HG03378 (cell line): ENCODE results near the gene CERKL.

ENCODE experiments used
- ATAC-seq: cut with Tn5 transposase; IDR thresholded peaks from one replicate; pipeline ENCODE4 v1.9.1; 2021; ENCODE audit warnings: mild to moderate bottlenecking, moderate library complexity; ENCODE audit not compliant: unreplicated experiment

The CERKL gene

GRCh38 chr2:181678861-181679543 lies 22.1 kb upstream of the CERKL start:
- no peak for ATAC-seq

DNA sequence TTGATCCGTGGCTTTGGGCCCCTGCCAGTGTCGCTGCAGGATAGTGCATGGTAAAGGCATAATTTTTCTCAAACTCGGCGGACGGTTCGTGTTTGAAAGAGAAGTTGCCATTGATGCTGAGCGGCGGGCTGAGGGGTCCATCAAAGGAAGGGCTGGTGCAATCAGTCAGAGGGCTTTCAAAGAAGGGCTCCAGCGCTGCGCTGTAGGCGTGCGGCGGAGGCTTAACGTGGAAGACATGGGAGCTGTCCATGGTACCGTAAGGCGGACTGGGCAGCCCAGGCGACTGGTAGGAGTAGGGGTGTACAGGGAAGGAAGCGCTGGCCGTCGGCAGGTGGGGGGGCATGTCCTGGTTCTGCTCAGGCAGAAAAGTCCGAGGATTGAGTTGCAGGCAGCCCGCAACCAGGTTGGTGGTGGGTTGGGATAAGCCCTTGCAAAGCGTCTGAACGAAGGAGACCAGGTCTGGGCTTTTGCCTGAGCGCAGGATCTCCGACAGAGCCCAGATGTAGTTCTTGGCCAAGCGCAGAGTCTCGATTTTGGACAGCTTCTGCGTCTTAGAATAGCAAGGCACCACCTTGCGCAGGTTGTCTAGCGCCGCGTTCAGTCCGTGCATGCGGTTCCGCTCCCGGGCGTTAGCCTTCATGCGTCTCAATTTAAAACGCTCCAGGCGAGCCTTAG lies 21.1 kb upstream of the CERKL start:
- no peak for ATAC-seq

- no peak for ATAC-seq
Measured at GRCh38 chr2:181675254-181675653, 18.3 kb upstream of the CERKL start.

DNA sequence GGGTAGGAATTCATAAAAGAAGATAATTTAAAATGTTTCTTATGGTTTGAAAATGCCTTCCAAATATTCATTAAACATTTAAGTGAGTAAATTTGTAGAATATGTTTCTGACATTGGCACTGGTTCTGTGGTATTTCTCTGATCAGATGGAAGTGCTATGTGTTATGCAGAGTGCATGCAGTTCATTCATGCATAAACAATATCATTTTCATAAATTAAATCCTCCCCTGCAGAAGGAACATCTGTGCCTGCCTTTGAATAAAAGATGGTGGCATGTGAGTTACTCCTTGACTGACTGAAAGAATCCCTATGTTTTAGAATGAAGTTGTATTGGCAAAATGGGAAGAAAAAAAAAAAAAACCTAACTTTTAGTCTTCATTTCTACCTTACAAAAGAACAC lies 17.6 kb upstream of the CERKL start:
- no peak for ATAC-seq

- ATAC-seq = no peak
Measured at GRCh38 chr2:181673173-181673572, 16.3 kb upstream of the CERKL start.

GRCh38 chr2:181672255-181673008 lies 15.5 kb upstream of the CERKL start:
- ATAC-seq = peak; percentile 93

GRCh38 chr2:181670632-181671031 lies 13.7 kb upstream of the CERKL start:
- ATAC-seq = no peak

GRCh38 chr2:181667234-181667633 lies 10.3 kb upstream of the CERKL start:
- ATAC-seq = no peak

DNA sequence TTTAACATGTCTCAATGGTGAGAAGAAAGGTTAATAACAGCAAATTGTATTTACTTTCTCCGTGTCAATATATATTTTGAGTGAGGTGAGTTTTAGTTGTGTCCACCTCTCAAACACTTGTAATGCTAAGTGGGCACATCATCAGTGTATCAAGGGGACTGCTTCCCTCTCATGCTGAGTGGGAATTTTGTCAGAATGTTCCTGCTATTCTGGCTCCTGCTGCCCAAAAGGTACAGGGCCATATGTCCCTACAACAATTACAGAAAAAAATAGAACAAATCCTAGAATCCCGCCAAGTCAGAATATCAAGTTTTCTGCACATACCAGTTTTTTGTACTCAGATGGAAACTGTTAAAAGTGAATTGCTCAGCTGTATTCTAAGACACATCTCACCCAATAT lies 5.4 kb upstream of the CERKL start:
- no peak for ATAC-seq

DNA sequence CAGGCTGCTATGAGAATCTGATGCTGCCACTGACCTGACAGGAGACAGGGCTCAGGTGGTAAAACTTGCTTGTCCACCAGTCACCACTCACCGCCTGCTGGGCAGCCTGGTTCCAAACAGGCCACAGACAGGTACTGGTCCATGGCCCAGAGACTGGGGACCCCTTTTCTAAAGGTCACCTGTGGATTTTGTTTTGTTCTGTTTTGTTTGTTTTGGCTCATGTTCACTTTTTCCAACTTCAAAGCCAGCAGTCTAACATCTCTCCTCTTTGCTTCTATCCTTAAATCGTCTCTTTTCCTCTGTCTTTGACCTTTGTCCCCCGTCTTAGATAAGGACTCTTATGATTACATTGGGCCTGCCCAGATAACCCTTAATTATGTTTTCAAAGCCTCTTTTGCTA lies 3.3 kb upstream of the CERKL start:
- ATAC-seq = no peak

DNA sequence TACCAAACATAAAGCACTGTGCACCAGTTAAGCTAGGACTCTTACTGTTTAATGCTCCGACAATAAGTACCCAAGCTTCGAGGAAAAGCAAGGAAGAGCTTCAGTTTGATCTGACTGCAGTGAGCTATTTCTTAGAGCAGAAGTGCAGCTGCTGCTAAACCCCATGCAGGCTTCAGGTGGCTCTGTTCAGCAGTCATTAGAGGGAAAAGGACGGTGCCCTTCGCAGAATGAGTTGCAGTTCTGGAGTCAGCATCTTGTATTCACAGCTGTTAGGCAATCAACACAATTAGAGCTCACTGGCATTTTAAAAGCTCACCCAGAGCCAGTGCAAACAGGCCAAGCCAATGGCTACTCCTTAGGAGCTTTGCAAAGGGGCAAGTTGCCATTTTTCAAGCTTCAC lies 1.5 kb upstream of the CERKL start:
- no peak for ATAC-seq

GRCh38 chr2:181657379-181657778 lies 474 bp upstream of the CERKL start:
- ATAC-seq = no peak

GRCh38 chr2:181655519-181655918 lies 1.4 kb downstream of the CERKL start:
- ATAC-seq = no peak

- no peak for ATAC-seq
Measured at GRCh38 chr2:181649436-181649979, 7.4 kb downstream of the CERKL start.

- ATAC-seq = no peak
Measured at GRCh38 chr2:181648478-181649155, 8.3 kb downstream of the CERKL start.

DNA sequence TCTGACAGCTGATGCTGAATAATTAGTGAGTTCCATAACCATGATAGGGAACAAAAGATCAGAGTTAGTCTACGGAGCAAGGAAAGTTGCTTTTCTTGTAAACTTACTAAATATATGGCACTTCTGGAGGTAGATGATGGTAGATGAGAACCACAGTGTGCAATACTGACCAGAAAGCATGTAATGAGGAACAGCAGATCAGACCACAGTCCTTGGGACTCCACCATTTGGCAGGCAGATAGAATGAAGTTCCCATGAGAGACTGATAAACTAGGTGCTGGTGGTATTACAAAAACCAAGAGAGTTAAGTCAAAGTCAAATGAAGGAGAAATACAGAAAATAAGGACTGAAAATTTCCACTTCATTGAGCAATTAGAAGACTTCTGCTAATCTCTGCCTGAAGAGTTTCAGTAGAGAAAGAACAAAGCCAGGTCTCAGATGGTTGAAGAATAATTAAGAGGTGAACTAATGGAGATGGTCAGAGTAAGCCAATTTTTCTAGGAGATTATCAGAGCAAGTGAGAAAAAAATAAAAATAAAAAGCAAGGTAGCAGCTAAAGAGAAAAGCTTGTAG lies 10.4 kb downstream of the CERKL start:
- ATAC-seq = no peak

DNA sequence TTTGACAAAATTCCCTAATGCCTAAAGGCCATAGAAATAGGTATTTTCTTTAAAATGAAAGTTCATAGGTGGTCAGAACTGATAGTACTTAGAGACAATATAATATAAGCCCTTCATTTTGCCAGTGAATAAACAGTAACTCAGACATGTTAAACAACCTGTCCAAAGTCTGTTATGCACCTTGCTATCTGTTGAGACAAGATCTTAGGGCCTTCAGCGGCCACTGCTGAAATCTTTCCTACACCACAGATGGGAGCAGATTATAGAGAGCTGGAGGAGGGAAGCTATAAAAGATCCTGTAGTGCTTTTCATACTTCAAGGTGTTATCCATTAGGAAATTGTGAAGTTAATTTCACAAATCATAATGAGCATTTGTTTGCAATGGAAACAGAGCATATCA lies 13.8 kb downstream of the CERKL start:
- ATAC-seq = no peak

GRCh38 chr2:181642086-181642485 lies 14.8 kb downstream of the CERKL start:
- no peak for ATAC-seq

- no peak for ATAC-seq
Measured at GRCh38 chr2:181639686-181640085, 17.2 kb downstream of the CERKL start.

GRCh38 chr2:181632733-181633401 lies 24.0 kb downstream of the CERKL start:
- peak; percentile 90 for ATAC-seq
